ENCODE measurements around the gene PPTC7. TPM values are rescaled to one million over a fixed set of nuclear protein-coding genes. Genes with fewer than 3 reads are reported as not detected.
"Not testable (repeated sequence)": the region's sequence is repeated elsewhere in the genome, so short reads cannot be mapped to it uniquely, and the experiment has no call there.

Gene PPTC7, protein sequence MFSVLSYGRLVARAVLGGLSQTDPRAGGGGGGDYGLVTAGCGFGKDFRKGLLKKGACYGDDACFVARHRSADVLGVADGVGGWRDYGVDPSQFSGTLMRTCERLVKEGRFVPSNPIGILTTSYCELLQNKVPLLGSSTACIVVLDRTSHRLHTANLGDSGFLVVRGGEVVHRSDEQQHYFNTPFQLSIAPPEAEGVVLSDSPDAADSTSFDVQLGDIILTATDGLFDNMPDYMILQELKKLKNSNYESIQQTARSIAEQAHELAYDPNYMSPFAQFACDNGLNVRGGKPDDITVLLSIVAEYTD
- 10 to 100 TPM; 40.4 to 46.7 TPM for total RNA-seq

DNA sequence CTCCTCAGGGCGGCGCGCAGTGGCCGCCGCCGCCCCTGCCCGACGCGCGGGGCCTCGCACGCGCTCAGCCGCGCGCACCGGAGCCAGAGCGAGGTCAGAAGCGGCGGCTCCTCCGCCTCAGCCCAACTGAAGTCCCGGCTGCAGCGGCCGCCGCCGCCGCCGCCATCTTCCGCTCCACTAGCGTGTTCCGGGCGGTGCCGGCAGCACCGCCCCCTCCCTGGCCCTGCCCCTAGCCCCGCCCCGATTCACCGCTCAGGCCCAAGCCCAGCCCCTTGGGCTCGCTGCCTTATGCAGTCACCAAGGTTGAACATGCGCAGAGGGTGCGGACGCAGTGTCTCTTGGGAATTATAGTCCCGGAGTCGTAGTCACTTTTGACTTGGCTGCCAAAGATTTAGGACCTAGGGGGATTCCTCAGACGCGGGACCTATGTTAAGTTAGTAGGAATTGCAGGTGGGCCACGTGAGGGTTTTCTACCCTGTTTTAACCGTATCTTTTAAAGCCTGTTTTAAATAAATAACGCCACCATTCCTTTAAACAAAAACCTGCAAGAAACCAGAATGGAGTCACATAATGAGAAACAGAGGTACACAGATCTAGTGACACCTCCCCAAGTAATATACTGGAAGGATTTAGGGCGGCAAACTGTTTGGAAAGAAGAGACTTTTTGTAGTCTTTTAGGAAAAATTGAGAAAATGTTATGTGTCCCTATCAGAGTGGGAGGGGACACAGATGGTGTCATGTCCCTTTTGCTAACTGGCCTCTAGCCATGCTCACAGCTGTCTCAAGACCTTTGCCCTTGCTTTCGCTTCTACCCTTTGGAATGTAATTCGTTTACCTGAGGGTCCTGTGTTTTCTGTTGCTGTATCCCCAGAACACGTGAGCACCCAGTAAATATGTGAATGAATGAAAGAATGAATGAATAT lies at the start of gene PPTC7:
PPTC7 (minus strand) TSS at position 182 of the 923 bp plus-strand sequence. CDS start 287 bp downstream, outside the sequence.
- Mint-ChIP-seq H3K36me3 (peaks cover 21 to 24% of the 10 kb centered on the region in 2 donors), H3K9me3 (no peaks in the 10 kb centered on the region), H3K27ac (peak within 1 kb of the TSS; percentile 91 to 98)
- ATAC-seq: peak; percentile 82 to 88
- DNase-seq (ENCODE audit: low spot score in 2 of 2): peak; percentile 92

DNA sequence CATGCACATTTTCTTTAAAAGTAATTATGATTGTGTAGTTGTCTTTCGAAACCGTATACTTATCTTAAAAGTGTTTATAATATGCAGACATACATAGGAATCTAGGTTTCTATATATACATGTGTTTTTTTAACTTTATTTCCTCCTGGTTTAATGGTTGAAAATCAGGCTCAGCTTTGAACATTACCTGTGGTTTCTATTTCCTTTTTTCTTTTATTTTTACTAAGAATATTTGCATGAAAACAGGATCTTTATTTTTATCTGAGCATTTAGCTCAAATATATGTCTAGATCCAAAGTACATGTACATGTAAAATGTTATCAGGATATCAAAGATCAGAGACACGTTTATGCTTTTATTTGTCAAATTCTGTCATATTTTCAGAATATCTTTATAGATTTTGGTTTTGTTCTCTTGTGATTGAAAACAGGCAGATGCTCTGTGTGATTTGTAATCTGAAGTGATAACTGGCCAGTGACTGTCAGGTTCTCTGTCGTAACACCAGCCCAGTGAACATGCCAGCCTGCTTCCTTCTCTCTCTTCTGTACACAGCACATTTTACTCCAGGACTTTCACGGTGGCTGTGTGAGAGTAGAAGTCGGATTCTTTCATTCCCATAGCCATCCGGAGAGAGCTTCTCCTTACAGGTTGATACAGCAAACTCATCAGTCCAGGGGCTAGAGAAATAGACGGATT lies 44.5 kb upstream of the PPTC7 start:
- no peaks in the 10 kb centered on the region for H3K9me3 Mint-ChIP-seq
- H3K36me3 Mint-ChIP-seq: no peaks in the 10 kb centered on the region
- ATAC-seq (no peak), DNase-seq (ENCODE audit: low spot score in 2 of 2) (no peak)
- H3K27ac Mint-ChIP-seq: no peak overlapping the region

DNA sequence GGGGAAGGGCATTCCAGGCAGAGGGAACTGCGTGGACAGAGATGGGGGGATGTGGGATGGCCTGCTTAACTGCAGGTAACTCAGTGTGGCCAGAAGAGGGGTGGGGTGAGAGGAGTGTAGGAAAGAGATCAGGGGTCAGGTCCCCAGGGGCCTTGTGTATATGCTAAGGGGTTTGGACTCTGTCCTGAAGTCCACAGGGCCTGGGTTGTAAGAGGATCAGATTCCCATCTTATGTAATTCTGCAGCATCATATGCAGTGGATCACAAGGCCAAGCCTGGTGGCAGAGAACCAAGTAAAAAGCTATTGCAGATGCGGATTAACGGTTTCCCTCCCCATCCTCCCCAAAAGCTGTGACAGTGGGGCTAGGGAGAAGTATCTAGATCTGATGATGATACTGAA lies 39.5 kb upstream of the PPTC7 start:
- ATAC-seq (no peak), DNase-seq (ENCODE audit: low spot score in 2 of 2) (no peak)
- H3K27ac Mint-ChIP-seq: no peak overlapping the region

DNA sequence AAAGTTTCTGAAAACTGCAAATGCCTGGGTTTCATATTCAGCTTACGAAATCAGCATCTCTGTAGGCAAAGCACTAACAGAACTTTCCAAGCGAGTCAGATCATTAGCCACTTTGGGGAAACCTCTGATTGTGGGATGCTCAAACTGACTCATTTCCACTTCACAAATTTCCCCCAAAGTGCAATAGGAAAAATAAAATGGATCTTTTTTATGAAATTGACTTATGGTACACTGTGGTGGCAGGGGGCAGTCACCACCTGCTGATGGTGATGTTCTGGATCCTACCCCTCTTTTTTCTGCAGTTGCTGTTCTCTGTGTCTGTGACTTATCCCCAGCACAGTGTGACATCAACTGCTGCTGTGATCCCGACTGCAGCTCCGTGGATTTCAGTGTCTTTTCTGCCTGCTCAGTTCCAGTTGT lies 36.4 kb upstream of the PPTC7 start:
- peak in 1 of 2 donors; percentile 20 for DNase-seq (ENCODE audit: low spot score in 2 of 2)
- Mint-ChIP-seq H3K36me3 (no peaks in the 10 kb centered on the region), H3K9me3 (no peaks in the 10 kb centered on the region), H3K27ac (peak overlapping the region in 1 of 2 donors; percentile 71)
- peak; percentile 91 to 92 for ATAC-seq

More for the DNA sequence above, 39.5 kb upstream of the PPTC7 start:
- Mint-ChIP-seq H3K36me3 (no peaks in the 10 kb centered on the region), H3K9me3 (no peaks in the 10 kb centered on the region)

DNA sequence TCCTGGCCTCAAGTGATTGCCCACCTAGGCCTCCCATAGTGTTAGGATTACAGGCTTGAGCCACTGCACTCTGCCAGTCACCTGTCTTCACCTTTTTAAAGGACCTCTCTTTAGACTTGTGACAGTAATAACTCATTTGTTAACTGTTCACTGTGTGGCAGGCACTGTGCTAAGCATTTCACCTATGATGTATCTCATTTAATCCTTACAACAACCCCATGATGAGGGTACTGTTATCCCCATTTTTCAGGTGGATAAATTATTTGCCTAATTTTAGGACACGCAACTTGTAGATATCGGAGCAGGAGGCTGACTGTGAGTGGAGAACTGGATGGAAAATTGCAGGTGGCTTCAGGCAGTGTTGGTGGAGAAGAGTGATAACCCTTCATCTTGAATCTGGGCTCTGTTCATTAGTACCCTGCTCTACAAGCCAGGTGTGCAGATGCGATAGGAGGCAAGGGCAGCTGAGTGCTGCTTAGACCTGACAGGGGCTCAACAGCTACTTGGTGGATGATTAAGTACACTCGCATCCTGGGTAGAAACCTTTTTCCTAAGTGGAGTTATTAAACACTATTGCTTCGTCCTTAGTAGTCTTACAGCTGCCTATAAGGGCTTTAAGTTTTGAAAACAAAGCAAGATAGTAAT lies 33.5 kb upstream of the PPTC7 start:
- H3K27ac Mint-ChIP-seq: no peak overlapping the region
- no peaks in the 10 kb centered on the region for H3K36me3 Mint-ChIP-seq
- ATAC-seq (no peak), DNase-seq (ENCODE audit: low spot score in 2 of 2) (no peak)
- H3K9me3 Mint-ChIP-seq: no peaks in the 10 kb centered on the region

DNA sequence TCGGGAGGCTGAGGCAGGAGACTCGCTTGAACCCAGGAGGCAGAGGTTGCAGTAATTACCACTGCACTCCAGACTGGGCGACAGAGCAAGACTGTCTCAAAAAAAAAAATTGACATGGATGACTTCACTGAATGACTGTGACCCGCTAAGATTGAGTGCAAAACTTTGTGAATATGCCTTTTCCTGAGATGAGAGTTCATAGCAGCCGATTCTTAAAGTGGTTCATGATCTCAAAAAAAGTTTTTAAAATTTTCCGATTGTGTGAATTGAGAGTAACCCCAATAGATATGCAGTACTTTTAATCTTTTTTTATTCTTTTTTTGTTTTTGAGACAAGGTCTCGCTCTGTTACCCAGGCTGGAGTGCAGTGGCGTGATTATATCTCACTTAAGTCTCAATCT lies 32.1 kb upstream of the PPTC7 start:
- no peaks in the 10 kb centered on the region for H3K9me3 Mint-ChIP-seq
- no peak overlapping the region for H3K27ac Mint-ChIP-seq
- H3K36me3 Mint-ChIP-seq: no peaks in the 10 kb centered on the region
- ATAC-seq: no peak
- no peak for DNase-seq (ENCODE audit: low spot score in 2 of 2)

DNA sequence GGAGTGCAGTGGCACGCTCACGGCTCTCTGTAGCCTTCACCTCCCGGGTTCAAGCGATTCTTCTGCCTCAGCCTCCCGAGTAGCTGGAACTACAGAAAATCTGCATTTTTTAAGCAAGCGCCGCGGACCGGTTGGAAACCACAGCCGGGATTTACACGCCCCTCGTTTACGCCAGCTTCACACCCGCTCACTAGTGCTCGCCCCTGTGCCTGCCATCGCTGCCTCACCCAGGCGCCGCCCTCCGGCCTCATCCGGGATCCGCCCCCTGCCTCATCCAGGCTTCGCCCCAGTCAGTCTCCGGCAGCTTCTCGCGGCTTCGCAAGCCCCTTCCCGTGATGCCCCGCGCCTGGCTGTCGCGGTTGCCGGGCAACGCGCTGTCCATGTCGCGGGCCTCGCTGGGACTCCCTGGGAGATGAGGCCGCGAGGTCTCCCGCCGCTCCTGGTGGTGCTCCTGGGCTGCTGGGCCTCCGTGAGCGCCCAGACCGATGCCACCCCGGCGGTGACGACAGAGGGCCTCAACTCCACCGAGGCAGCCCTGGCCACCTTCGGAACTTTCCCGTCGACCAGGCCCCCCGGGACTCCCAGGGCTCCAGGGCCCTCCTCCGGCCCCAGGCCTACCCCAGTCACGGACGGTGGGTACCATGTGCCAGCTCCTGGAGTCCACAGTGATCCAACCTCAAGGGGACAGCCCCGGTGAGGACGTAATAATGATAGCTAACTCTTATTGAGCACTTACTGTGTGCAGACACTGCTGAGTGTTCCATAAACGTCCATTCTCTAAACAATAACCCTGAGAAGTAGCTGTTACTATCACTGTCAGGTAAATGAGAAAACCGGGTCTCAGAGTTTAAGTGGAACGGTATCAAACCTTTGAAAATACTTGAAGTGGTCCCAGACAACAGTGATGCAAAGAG lies 30.9 kb upstream of the PPTC7 start, which contains the start of gene TCTN1:
TCTN1 (plus strand) TSS at position 359 of the 914 bp plus-strand sequence; CDS start at position 413, 54 bp downstream.
- DNase-seq (ENCODE audit: low spot score in 2 of 2): peak; percentile 96 to 98
- Mint-ChIP-seq H3K27ac (peak within 1 kb of the TSS; percentile 81 to 88), H3K9me3 (no peaks in the 10 kb centered on the region), H3K36me3 (no peaks in the 10 kb centered on the region)
- ATAC-seq: peak; percentile 99 to 100

DNA sequence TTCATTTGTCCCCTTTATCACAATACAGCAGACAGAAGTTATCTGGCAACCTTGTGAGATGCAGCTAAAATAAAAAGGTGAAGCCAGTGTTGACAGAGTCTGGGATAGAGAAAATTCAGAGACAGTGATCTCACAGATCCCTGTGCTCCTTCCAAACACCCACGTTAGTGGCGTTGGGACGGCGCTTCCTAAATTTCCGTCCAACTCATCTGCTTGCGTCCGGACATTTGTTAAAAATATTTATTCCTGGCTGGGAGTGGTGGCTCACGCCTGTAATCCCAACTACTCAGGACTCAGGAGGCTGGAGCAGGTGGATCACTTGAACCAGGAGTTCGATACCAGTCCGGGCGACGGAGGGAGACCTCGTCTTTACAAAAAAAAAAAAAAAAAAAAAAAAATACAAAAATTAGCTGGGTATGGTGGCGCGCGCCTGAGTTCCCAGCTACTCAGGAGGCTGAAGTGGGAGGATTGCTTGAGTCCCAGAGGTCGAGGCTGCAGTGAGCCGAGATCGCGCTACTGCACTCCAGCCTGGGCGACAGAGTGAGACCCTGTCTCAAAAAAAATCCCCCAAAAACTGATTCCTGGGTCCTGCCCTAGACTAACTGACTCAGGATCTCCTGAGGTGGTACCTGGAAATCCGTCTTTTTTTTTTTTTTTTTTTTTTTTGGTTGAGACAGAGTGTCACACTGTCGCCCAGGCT lies 30.1 kb upstream of the PPTC7 start:
- H3K27ac Mint-ChIP-seq: peak overlapping the region; percentile 81 to 88
- ATAC-seq (no peak), DNase-seq (ENCODE audit: low spot score in 2 of 2) (no peak)
- no peaks in the 10 kb centered on the region for H3K36me3 Mint-ChIP-seq
- H3K9me3 Mint-ChIP-seq: no peaks in the 10 kb centered on the region

DNA sequence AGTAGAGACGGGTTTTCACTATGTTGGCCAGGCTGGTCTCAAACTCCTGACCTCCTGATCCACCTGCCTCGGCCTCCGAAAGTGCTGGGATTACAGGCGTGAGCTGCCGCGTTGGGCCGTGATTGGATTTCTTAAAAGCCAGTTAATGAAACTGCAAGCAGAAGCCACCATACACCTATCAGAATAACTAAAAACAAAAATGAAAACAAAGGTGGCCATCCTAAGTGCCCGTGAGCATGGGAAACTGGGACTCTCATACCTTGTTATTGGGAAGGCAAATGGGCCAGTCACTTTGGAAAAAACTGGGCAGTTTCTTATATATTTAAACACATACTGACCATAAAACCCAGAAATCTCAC lies 23.1 kb upstream of the PPTC7 start:
- ATAC-seq: no peak
- peak overlapping the region; percentile 90 to 95 for H3K27ac Mint-ChIP-seq
- H3K9me3 Mint-ChIP-seq: no peaks in the 10 kb centered on the region
- no peaks in the 10 kb centered on the region for H3K36me3 Mint-ChIP-seq
- DNase-seq (ENCODE audit: low spot score in 2 of 2): no peak

DNA sequence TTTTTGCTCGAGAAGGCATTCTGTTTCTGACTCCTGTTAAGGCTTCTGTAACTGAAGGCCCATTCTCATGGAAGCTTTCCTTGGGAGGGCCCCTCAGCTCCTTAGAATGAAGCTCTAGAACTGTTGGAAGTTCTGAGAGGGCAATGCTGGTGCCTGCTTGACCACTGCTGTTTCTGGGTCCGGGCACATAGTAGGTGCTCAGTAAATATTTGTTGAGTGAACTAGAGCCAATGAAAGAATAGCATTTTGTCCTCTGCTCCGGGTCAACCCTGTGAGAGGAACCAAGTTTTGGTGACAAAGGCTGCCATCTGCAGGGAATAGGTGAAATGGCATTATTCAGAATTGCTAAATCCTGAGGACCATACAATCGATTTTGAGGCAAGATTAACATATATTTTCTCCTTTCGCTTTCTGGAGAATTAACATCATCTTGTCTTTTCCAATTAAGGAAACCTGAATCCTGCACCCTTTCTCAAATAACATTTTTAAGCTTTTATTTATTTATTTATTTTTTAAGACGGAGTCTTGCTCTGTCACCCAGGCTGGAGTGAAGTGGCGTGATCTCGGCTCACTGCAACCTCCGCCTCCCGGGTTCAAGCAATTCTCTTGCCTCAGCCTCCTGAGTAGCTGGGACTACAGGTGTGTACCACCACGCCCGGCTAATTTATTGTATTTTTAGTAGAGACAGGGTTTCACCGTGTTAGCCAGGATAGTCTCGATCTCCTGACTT lies 19.1 kb upstream of the PPTC7 start:
- ATAC-seq: peak; percentile 83 to 88
- peak in 1 of 2 donors; percentile 51 for DNase-seq (ENCODE audit: low spot score in 2 of 2)
- not testable (repeated sequence) for H3K9me3 Mint-ChIP-seq, H3K27ac Mint-ChIP-seq, H3K36me3 Mint-ChIP-seq

DNA sequence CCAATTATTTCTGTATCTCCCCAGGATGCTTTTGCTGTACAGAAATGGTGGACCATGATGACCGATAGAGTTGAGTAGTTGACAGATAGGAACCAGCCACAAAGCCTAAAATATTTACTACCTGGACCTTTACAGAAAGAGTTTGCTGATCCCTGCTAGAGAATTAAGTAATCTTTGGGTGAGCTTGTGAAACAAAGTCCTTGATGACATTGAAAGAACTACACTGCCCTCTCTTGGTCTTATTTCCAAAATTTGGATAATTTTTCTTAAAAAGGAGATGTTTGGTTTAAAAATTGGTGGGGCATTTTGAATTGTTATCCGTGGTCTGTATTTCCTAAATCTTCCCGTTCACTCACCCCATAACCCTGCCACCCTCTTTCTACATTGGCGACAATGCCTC lies 17.1 kb upstream of the PPTC7 start:
- Mint-ChIP-seq H3K27ac (no peak overlapping the region), H3K36me3 (no peaks in the 10 kb centered on the region), H3K9me3 (no peaks in the 10 kb centered on the region)
- DNase-seq (ENCODE audit: low spot score in 2 of 2): no peak
- ATAC-seq: peak in 1 of 2 donors; percentile 38

DNA sequence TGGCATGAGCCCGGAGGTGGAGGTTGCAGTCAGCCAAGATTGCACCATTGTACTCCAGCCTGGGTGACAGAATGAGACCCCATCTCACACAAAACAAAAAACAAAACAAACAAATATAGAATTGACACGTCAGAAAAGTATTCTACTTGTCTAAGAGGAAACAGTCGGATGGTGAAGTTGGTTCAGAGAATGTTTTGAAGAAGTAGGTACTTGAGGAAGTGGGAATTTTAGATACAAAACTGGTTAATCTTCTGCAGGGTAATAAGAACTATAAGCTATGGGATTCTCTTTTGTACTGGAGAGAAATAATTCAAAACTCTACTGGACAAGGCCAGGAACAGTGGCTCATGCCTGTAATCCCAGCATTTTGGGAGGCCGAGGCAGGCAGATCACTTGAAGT lies 16.2 kb upstream of the PPTC7 start:
- H3K27ac Mint-ChIP-seq: no peak overlapping the region
- H3K36me3 Mint-ChIP-seq: no peaks in the 10 kb centered on the region
- DNase-seq (ENCODE audit: low spot score in 2 of 2) (no peak), ATAC-seq (no peak)
- no peaks in the 10 kb centered on the region for H3K9me3 Mint-ChIP-seq

DNA sequence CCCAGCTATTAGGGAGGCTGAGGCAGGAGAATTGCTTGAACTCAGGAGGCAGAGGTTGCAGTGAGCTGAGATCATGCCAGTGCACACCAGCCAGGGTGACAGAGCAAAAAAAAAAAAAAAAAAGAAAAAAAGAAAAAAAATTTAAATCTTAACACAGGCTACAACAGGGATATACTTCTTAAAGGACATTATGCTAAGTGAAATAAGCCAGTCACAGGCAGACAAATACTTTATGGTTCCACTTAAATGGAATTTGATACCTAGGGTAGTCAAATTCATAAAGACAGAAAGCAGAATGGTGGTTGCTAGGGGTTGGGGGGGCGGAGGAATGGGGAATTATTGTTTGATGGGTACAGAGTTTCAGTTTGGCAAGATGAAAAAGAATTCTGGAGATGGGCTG lies 14.8 kb upstream of the PPTC7 start:
- DNase-seq (ENCODE audit: low spot score in 2 of 2) (no peak), ATAC-seq (no peak)
- no peaks in the 10 kb centered on the region for H3K36me3 Mint-ChIP-seq
- no peak overlapping the region for H3K27ac Mint-ChIP-seq
- H3K9me3 Mint-ChIP-seq: no peaks in the 10 kb centered on the region

DNA sequence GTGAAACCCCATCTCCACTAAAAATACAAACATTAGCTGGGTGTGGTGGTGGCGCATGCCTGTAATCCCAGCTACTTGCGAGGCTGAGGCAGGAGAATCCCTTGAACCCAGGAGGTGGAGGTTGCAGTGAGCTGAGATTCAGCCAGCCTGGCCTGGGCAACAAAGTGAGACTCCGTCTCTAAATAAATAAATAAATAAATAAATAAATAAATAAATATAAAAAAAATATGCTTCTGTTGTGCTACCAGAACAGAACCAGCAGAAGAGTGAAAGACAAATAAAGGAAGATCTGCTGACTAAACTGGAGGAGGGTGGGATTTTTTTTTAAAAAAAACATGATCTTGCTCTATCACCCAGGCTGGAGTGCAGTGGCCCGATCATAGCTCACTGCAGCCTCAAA lies 9.8 kb upstream of the PPTC7 start:
- not testable (repeated sequence) for DNase-seq (ENCODE audit: low spot score in 2 of 2); H3K9me3 Mint-ChIP-seq; H3K36me3 Mint-ChIP-seq; ATAC-seq; H3K27ac Mint-ChIP-seq
